HG03457 (cell line): ENCODE measurements around the gene JMJD6.
A peak's percentile ranks its signal among the peaks of the same experiment; 100 is the strongest.
"Not testable (repeated sequence)": the region's sequence is repeated elsewhere in the genome, so short reads cannot be mapped to it uniquely, and the experiment has no call there.

Experiments
- ATAC-seq: cut with Tn5 transposase; IDR thresholded peaks from one replicate; pipeline ENCODE4 v1.9.1; 2021; ENCODE audit warnings: moderate number of reproducible peaks; ENCODE audit not compliant: unreplicated experiment

JMJD6 gene

DNA sequence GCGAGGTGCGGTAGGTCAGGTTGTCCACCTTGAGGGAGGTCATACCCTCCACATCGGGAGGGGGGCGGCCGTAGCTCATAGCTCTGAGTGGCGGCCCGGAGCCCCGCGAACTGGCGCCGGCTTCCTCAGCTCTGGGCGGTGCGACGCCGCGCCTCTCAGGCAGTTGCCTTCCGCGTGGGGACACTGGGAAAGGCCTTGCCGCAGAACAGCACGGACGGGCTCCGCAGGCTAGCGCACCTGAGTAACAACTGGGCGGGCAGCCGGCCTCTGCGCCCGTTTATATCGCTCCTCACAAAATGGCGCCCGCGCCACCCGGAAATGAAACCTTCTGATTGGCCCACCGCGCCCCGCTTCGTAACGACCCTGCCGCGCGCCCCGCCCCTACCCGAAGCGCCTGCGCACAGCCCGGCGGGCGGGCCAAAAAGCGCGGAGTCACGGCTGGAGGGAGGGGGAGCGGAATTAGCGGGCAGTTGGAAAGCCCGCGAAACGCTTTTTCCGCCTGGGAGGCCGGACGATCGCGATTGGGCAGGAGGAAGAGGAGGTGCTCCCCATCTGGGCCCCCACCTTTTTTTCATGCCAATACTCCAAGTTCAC is 10.8 kb upstream of the JMJD6 start, which contains the start of gene SRSF2:
Gene SRSF2 (minus strand): TSS at position 250 of the 594 bp plus-strand sequence. CDS start 171 bp downstream, at position 79.
- ATAC-seq: peak; percentile 46

DNA sequence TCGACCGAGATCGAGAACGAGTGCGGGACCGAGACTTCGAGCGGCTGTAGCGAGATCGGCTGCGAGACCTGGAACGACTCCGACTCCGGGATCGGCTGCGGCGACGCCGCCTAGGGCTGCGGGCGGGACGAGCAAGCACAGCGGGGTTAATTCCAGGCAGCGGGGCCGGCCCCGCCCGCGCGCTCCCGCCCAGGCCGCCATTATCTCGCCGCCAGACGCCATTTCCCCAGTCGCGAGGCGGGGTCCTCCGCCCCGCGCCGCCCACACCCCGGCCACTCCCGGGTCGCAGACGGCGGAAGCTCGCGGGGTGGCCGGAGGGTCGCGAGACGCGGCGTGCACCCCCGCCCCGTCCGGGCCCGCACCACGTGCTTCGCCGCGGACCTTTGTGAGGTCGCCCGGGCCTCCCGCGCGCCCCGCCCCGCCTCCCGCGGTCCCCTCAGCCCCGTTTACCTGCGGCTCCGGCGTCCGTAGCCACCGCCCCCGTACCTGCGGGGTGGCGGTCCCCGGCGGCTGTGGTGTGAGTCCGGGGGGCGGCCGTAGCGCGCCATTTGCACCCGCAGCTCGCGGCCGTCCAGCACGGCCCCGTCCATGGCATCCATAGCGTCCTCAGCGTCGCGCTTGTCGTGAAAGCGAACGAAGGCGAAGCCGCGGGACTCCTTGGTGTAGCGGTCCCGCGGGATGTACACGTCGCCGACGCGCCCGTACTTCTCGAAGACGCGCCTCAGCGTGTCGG is 10.1 kb upstream of the JMJD6 start:
- ATAC-seq: peak; percentile 15

DNA sequence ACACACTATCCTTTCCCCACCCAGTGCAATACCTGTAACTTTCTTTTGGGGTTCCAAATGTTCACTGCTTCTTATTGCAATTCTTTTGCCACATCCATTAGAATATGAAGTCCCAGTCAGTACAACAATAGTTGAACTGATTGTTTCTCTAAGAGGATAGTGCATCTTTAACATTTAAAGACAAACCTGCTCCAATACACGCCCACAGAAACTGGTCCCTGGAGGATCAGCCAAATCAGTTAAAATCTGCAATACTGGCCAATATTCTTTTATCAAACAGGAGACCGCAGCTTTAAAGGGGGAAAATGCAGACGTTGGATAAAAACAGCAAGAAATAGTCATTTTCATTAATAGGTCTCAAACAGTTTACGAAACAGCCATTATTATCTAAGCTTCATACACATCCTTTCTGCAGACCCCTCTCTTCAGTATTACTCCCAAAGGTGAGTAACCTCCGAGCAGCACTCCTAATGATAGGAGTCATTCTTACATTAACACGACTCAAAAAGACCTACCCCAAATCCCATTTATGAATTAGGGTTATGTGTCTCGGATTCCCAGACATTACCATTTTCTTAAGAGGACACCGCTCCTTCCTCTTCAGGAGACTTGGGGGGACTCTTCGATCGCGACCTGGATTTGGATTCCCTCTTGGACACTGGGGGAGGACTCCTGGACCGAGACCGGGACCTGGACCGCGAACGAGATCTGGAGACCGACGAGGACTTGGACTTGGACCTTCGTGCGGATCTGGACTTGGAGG is 9.4 kb upstream of the JMJD6 start:
- no peak for ATAC-seq

DNA sequence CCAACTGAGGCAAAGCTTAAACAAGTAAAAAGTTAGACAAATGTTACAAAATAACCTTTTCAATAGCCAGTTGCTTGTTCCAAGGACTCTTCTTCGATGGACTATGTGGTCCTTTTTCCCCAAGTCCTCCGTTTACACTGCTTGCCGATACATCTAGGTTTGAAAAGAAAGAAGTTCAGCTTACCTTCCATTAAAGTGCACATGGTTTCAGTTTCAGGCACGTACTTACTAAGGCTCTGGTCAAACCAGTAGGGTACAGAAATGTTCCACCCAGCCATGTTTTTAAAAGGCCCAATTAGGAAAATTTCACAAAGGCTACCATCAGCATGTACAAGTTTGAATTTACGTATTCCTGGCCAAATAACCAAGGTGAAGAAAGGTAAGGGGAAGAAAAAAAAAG is 8.6 kb upstream of the JMJD6 start:
- ATAC-seq: no peak

DNA sequence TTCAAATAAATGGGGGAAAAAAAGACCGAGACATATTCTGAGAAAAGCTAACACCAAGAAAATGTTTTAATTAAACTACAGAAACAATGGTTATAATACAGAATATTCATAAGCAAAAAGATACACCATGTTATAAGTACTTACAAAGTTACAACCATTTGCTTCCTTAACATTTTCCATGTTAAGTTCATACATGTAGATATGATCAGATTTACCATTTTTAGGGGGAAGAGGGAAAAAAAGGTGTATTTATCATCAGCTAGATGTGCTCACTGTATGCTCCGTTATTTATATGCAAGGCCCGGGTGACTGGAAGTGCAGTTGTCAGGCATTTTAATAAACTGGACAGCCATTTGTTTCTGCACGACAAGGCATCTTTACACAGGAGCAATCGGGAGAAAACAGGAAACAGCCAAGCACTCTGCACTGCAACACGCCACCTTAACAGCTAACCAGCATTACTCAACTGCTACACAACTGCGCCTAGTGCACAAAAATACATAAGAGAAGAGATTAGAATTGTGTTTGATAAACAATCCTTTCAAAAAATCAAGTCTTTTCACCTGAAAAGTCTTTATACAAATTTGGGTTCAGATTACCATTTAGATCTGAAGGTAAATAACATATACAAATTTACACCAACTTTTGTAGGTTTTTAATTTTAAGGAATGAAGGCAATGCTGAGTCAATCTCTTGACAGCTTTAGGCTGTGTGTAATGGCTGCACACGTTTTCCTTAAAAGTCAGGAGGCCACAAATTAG is 7.9 kb upstream of the JMJD6 start:
- no peak for ATAC-seq

DNA sequence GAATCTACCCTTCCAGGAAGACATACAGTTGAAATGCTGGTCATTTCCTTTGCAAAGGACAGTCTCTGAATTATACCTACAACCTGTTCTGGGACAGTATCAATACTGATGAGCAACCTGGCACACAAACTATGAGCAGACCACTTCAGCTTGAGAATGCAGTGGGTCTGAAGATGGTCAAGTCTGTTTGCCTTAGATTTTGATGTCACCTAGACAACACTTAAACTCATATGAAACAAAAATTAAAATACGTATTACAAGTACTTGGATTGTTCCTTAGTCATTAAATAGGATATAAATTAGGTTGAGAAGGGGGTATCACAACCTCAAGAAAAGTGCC is 7.2 kb upstream of the JMJD6 start:
- no peak for ATAC-seq

DNA sequence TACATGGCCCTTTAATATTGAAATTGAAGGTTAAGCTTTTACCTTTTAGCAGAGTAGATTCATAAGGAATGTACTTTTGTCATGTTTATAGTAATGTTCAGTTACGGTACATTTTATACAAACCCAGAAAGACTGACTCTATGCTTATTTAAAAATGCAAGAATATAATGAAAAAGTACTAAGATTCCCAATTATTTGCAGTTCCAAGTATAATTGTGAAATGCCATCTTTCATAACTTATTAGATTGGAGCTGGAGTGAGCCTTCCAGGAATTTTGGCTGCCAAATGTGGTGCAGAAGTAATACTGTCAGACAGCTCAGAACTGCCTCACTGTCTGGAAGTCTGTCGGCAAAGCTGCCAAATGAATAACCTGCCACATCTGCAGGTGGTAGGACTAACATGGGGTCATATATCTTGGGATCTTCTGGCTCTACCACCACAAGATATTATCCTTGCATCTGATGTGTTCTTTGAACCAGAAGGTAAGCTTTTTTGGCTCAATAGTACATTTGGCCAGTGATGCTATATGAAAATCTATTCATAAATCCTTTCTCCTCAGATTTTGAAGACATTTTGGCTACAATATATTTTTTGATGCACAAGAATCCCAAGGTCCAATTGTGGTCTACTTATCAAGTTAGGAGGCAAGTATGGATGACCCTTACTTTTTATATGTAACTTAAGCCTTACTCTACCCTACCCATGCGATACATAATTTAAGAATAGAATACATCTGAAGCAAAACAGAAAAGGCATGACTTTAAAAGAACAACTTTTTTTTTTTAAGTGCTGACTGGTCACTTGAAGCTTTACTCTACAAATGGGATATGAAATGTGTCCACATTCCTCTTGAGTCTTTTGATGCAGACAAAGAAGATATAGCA is 6.6 kb upstream of the JMJD6 start:
- no peak for ATAC-seq

DNA sequence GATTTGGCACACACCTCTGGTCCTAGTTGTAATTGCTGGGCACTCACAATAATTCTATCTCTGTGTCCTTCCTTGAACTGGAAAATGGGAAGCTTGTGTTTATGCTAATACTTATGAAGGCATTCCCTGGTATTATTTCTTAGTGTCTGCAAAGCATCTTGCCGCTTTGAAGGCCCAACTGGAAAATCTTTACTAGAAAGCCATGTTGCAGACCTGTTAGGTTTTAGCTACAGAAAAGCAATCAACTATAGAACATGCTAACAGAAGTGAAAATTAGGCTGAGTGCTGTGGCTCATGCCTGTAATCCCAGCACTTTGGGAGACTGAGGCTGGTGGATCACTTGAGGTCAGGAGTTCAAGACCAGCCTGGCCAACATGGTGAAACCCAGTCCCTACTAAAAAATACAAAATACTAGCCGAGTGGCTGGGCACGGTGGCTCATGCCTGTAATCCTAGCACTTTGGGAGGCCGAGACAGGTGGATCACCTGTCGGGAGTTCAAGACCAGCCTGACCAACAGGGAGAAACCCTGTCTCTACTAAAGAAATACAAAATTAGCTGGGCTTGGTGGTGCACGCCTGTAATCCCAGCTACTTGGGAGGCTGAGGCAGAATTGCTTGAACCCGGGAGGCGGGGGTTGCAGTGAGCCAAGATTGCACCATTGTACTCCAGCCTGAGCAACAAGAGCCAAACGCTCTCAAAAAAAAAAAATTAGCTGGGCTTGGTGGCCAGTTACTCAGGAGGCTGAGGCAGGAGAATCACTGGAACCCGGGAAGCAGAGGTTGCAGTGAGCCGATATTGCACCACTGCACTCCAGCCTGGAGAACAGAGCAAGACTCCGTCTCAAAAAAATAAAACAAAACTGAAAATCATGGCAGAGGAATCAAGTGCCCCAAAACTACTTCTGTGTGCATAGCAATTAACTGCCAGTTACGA is 5.7 kb upstream of the JMJD6 start:
- not testable (repeated sequence) for ATAC-seq

DNA sequence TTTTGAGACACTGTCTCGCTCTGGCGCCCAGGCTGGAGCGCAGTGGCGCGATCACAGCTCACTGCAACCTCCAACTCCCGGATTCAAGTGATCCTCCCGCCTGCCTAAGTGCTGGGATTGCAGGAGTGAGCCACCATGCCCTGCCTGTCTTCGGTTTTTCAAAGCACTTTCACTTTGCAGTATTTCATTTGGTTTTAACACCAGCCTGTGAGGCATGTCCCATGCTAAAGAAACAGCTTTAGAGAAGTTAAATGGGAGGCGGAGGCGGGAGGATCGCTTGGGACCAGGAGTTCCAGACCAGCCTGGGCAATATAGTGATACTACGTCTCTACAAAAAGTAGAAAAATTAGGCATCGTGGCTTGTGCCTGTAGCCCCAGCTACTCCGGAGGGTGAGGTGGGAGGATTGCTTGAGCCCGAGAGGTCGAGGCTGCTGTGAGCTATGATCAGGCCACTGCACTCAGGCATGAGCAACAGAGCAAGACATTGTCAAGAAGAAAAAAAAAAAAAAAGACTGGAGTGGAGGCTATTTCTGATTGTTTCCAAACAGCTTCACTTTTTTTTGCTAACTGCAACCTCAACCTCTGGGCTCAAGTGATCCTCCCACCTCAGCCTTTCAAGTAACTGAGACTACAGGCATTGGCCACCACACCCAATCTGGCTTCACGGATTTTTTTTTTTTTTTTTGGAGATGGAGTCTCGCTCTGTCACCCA is 1.5 kb upstream of the JMJD6 start:
- no peak for ATAC-seq

DNA sequence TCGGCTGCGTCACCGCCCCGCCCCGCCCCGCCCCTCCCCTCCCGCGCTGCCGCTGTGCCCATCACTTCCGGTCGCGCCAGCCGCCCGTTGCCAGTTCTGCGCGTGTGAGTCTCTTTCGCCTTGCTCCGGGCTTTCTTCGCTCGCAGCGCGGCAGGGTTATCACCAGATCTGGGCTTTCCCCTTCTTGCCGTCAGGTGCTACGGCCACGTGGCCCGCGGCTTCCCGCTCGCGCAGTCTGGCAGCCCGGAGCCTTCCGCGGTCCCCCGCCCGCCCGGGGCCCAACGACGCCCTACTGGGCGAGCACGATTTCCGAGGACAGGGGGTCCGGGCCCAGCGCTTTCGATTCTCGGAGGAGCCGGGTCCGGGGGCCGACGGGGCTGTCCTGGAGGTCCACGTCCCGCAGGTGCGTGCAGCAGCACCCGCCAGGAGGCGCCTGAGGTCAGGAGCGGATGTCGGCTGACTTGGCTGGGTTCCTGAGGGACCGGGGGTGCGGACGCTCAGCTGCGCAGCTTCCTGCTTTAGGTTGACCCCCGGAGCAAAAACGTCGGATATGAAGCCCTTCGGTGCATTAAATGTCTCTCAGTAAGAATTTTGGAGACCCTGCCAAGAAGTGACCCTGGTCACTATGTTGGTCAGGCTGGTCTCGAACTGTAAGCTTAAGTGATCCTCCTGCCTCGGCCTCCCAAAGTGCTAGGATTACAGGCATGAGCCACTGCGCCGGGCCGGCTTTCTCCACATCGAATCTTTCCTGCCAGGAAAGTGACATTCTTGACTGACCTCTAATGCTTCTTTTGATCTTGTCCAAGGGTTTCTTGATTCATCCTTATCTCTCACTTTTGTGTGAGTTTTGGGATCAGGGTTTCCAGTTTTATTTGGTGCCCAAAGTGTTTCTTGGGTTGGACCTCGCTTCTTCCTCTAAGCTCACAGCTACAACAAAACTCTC is 641 bp upstream of the JMJD6 start, which contains the start of gene METTL23:
Gene METTL23 (plus strand): TSS at position 64 of the 943 bp plus-strand sequence. CDS start 2,872 bp downstream, outside the sequence.
- peak; percentile 39 for ATAC-seq

DNA sequence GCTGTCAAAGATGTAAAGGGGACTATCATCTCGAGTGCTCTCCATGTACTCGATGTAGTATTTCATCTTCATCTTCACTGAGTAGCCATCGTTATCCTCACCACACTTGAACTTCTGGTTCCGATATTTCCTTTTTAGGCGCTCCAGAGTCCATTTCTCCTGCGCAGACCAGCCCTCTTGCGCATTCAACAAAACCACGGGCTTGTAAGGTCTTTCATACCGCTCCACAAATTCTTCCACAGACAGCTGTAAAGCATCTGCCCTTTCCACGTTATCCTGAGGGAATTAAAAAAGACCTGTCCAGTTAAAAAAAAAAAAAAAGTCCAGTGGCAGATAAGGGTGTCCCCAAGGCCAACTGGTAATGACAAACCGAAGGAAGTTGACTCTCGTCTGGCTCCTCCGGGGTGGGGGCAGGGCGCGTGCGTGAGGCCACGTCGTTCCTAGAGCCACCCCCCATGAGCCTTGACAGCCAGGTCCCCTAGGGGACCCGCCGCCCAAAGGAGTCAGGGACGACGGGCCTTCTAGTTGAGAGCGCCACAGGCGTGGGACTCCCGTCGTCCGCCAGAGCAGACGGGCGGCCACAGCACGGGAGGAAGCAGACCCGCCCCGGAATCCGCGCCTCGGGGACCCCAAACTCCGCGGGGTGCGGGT is 701 bp downstream of the JMJD6 start:
- ATAC-seq: peak; percentile 5

DNA sequence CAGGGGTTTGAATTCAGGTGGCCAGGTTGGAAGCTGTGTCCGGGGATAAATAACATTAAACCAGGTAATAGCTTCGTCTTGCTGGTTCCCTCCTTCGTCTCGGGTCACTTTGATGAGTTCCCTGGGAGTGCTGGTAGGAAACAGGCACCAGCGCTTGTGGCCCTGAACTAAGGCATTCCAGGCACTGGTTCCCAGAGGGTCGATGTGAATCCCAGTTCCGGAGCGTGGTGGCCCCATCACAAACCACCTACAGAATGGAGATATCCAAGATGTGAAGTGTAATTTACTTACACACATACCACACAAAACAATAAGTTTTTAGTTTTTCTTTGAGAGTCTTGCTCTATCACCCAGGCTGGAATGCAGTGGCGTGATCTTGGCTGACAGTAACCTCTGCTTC is 2.6 kb downstream of the JMJD6 start:
- no peak for ATAC-seq

DNA sequence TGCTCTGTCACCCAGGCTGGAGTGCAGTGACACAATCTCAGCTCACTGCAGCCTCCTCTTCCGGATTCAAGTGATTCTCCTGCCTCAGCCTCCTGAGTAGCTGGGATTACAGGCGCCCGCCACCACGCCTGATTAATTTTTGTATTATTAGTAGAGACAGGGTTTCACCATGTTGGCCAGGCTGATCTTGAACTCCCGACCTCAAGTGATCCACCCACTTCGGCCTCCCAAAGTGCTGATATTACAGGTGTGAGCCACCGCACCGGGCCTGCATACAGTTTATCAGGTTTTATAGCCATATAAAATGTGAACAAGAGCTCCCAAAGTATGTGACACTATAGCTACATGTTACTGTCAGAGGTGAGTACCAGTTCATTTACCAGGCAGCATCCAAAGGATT is 3.4 kb downstream of the JMJD6 start:
- ATAC-seq: not testable (repeated sequence)

DNA sequence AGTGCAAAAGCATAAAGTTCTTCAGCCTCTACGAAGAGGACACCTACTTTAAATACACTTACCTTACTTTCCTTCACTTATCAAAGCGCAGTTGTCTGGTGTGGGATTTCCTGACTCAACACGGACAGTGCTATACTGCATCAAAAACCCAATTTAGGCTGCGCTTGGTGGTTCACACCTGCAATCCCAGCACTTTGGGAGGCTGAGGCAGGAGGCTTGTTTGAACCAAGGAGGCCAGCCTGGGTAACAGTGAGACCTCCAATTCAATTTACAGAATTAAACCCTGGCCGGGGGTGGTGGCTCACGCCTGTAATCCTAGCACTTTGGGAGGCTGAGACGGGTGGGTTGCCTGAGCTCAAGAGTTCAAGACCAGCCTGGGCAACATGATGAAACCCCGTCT is 4.1 kb downstream of the JMJD6 start:
- ATAC-seq: no peak

DNA sequence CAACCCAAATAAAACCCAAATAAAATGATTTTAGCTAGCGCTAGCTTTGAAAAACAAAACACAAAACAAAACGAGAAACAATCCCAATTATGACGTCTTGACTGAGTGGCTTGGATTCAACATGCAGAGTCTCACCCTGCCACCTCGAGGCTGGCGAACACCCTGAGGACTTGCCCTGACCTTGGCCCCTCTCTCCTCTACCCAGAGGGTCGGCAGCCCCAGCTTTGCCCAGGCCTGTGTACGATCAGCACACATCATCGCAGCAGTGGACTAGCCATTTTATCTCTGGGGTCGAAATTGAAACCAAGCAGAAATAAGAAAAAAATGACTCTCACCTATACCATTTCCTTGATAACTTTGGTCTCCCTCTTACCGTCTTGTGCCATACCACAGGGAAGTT is 4.9 kb downstream of the JMJD6 start:
- ATAC-seq: no peak

DNA sequence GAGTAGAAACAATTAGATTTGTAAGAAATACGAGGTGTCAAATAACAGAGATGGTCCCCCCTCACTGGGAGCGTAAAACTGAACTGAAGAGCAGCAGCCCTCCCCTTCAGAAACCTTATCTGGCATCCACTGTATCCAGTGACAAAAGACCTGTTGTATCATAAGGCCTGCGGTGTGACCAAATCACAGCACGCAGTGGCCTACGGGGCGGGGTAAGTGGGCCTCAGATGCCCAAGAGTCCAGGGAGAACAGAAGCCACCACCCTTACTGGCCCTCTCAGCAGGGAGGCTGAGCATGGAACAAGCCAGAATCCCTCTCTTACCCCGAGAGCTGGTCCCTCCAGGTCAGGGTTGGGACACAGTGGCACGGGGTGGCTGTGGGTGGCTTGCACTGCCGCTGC is 5.5 kb downstream of the JMJD6 start:
- no peak for ATAC-seq

DNA sequence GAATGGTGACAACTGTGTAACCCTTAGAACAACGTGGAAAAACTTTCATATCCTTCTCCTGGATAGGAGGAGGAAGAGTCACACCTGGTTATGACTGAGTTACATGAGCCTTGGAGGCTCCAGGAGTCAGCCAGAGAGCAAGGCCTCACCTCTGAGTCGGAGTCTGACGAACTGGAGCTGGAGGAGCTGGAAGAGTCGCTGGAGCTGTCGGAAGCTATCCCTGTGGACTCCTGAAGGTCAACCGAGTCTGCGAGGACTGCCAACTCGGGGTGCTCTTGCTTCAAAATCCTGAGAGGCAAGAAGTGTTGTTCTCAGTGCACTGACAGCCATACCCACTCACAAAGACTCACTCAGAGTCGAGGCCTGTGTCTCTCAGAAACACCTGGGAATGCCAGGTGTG is 6.2 kb downstream of the JMJD6 start:
- ATAC-seq: no peak
